HG03175 (cell line): Measurements from ENCODE around the gene ACMSD.
"Not testable (repeated sequence)": the region's sequence is repeated elsewhere in the genome, so short reads cannot be mapped to it uniquely, and the experiment has no call there.

Source experiments
- ATAC-seq: cut with Tn5 transposase; IDR thresholded peaks from one replicate; pipeline ENCODE4 v1.9.1; 2021; ENCODE audit warnings: mild to moderate bottlenecking, moderate library complexity; ENCODE audit not compliant: unreplicated experiment

The ACMSD gene

DNA sequence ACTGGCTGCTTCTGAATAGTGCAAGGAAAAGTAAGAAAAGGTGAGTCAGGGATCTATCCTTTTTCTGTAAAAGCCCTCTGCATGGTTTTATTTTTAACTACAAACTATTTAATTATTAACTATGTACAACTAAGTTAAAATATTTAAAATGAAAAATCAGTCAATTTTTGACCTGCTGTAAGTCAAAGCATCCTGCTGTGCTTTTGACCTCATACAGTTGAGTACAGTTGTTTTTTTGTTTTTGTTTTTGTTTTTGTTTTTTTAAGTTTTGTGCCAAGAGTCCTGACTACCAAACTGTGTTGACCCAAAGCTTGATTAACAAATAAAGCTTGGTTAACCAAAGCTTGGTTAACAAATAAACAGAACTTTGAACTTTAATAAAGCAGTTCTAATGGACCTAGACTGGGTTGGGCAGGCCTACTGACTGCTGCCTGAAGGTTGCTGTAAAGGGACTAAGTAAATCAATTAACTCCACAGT is at the start of gene ACMSD:
Gene ACMSD (plus strand): TSS at position 474 of the 478 bp plus-strand sequence. CDS start 67 bp downstream, outside the sequence.
- no peak for ATAC-seq

DNA sequence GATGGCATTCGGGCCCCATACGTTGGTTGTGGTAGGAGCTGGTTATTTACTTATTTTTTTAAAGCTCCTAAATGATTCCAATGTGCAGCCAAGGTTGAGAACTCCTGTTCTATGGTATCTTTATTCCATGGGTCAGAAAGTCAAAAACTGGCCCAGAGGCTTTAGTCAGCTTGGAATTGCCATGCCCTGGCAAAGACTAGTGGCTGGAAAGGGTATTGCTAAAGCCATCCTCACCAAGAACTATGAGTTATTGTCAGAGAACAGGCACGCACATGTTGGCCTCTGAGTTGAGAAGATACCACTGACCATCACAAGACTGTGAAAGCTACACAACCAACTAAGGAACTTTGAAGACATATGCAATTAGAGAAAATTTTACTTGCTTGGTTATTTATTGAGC is 47.9 kb upstream of the ACMSD start:
- no peak for ATAC-seq

GRCh38 chr2:134791616-134792015 is 46.8 kb upstream of the ACMSD start:
- ATAC-seq: no peak

GRCh38 chr2:134792186-134792585 is 46.2 kb upstream of the ACMSD start:
- no peak for ATAC-seq

DNA sequence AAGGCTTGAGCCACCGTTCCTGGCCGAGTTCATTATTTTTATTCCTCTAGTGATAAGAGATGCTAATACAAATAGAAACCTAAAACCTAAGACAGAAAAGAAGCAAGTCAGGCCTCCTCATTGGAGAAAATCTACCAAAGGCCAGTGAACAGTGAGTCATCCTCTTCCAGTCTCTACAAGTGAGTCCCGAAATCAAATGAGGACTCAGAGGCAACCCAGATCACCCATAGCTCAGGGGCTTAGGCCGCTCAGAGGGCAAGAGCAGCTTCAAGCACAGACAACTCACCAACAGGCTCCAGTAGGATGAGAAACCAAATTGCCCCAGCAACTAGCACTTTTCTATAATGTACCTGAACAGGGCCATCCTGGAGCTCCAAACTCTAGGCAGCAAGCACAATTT is 42.7 kb upstream of the ACMSD start:
- no peak for ATAC-seq

- ATAC-seq: no peak
Observed at GRCh38 chr2:134796373-134796772, 42.0 kb upstream of the ACMSD start.

DNA sequence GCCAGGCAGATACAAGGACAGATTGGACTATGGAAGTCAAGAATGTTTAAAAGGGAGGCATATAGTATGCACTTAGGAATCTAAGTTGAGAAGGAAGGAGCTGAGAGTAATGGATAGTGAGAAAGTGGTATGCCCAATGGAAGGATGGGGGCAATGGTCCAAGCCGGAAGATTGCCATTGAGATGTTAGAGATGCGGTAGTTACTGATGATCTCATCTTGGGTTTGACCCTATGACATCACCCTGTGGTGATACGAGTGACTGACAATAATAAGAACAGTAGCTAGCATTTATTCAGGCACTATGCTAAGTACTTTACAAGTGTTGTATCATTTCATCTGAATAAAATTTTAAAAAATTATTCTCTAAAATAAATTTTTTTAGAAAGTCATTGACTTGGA is 38.5 kb upstream of the ACMSD start:
- no peak for ATAC-seq

DNA sequence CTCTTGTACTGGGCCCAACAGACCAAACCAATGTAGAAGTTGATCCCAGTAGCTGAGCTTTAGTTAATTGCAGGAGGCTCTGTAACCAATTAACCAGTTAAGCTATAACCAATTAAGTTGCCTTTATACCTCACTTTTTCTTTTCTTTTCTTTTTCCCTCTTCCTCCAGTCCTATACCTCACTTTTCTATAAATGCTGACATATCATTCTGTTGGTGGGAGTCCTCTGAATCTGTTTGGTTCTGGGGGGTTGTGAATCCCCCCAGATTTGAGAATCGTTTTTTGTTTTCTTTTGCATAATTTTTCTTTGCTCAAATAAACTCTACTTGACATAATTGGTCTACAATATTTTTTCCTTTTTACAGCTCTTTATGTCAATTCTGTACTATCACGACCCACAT is 38.1 kb upstream of the ACMSD start:
- ATAC-seq: no peak

DNA sequence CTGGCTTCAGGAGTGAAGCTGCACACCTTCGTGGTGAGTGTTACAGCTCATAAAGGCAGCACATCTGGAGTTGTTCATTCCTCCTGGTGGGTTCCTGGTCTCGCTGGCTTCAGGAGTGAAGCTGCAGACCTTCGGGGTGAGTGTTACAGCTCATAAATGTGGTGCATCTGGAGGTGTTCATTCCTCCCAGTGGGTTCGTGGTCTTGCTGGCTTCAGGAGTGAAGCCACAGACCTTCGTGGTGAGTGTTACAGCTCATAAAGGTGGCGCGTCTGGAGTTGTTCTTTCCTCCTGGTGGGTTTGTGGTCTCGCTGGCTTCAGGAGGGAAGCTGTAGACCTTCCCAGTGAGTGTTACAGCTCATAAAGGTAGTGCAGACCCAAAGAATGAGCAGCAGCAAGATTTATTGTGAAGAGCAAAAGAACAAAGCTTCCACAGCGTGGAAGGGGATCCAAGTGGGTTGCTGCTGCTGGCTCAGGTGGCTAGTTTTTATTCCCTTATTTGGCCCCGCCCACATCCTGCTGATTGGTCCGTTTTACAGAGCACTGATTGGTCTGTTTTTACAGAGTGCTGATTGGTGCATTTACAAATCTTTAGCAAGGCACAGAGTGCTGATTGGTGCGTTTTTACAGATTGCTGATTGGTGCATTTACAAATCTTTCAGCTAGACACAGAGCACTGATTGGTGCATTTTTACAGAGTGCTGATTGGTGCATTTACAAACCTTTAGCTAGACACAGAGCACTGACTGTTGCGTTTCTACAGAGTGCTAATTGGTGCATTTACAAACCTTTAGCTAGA is 34.6 kb upstream of the ACMSD start:
- not testable (repeated sequence) for ATAC-seq

- ATAC-seq: no peak
Observed at GRCh38 chr2:134815741-134816140, 22.7 kb upstream of the ACMSD start.

GRCh38 chr2:134818321-134818720 is 20.1 kb upstream of the ACMSD start:
- no peak for ATAC-seq

DNA sequence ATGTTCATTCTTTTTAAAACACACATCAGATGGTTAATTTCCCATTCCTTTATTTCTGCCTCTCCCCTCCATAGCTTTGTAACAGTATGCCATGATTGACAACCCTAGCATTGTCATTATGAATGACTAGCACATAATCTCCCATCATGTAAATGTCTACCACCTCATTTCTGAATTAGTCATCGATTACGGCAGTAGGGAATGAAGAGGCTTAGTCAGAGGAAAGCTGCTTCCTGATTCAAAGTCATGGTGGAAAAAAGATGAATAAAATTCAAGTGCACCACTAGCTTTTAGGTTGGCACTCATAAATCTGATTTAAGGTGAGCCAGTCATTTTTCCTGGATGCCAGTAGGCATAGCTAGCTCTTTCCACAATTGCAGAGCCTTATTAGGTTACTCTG is 19.1 kb upstream of the ACMSD start:
- ATAC-seq: no peak

- no peak for ATAC-seq
Observed at GRCh38 chr2:134823431-134823830, 15.0 kb upstream of the ACMSD start.

DNA sequence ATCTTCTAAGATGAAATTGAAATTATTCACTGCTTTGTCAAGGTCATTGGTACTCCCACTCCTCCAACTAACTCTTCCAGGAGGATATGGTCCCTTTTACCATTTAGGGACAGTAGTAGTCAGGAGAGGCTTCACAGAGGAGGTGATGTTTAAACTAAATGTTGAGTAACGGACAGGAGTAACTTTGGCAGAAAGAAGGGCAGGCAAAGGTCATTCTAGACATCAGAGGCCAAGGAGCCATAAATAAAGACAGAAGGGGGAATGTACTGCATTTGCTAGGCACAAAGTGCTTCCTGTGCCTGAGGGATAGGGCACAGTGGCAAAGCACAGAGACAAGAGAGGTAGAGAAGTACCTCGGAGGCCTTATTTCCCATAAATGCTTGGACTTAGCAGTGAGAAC is 14.6 kb upstream of the ACMSD start:
- ATAC-seq: no peak

- not testable (repeated sequence) for ATAC-seq
Observed at GRCh38 chr2:134825716-134826115, 12.7 kb upstream of the ACMSD start.

DNA sequence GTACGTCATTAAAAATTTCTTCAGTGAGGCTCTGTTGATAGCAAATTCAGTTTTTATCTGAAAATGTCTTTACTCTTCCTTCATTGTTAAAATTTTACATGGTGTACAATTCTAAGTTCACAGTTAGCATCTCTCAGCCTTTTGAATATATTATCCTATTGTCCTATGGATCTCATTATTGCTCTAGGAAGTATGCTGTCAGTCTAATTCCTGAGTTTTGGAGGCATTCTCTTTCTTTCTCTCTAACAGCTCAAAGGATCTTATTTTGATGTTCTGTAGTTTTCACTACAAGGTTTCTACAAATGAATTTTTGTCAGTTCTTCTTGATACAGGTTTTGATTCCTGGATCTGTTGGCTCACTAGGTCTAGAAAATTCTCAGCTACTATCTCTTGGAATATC is 2.9 kb upstream of the ACMSD start:
- ATAC-seq: no peak

DNA sequence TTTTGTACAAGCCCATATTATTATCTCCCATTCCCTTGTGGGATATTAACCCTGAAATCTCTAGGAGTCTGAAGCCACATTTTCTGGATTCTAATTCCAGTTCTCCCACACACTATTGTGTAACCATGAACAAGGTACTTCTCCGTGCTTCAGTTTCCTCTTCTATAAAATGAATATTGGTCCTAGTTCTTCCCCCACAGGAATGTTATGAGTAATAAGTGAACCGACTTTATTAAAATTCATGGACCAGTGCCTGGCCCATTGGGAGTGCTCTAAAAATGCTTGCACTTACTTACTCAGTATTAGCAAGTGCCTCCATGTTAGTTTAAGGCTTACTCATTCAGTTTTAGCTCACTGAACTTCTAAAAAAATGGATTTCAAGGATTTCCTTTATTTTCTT is 1.4 kb upstream of the ACMSD start:
- ATAC-seq: no peak

DNA sequence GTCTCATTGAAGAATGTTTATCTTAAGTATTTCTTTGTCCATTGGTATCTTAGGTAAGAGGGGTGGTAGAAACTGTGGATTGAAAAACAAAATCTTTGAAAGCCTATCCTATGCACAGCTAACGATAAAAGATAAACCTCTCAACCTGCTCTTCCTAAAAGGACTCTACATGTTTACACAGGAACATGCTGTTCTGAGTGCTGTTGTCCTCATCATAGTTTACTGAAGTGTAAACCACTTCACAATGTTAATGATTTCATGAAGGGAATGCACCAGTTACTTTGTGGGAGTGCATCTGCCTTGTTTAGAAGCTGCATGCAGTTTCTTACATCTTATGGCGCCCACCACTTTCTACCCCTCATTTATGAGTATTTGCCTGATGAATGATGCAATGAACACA is 1.2 kb downstream of the ACMSD start:
- peak; percentile 52 for ATAC-seq

DNA sequence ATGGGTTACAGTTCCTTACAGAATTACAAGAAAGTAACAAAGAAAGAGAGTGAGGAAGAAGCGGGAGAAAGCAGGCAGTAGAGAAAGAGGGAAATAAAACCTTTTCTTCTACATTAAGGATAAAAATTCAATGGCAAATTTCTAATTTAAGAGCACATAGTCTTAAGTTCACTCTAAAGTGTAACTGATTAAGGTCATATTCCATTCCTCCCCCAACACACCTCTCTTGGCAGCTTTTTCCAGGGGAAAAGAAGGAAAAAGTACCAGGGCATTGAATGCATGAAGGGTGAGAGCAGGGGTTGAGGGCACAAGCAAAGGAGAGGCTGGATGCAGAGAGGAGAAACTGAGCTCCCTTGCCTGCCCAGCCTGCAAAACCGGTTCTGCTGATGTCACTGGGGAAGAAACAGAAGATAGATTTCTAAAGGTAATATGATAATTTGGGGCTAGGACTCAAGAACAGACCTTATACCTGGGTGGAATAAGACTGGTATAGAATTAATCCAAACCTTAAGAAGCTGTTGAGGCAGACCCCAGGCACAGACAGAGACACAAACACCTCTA is 4.6 kb downstream of the ACMSD start:
- ATAC-seq: no peak

DNA sequence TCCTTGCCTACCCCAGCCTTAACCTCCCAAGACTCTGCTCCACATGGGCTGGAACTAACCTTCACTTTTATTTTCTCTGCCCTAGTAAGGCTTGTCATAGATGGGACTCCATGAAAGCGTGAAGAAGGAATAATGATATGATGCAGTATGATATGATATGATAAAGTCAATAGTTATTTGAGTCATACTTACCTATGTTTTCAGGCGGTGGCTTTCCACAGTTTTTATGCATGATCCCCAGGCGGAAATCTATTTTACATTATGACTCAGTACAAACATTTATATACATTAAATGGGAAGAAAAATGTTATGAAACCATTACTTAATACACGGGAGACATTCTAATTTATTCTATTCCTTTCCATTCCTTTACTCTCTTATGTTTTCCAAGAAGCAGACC is 5.6 kb downstream of the ACMSD start:
- ATAC-seq: no peak

DNA sequence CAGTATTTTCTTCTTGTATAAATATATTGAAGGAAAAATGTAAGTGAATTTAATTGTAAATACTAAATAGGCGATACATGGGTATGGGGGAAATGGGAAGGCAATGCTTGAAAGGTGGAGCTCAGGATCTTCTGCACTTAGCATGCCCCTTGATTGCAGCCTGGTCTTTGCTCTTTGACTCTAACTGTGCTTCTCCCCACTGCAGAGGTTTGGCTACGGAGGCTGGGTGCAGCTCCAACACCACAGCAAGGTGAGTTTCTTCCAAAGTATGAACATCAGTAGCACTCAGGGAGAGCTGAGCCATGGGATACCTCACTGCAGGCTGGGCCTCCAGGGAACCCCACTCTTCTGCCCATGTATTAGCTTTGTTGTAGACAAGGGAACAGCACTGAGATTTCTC is 6.6 kb downstream of the ACMSD start:
- ATAC-seq: no peak

DNA sequence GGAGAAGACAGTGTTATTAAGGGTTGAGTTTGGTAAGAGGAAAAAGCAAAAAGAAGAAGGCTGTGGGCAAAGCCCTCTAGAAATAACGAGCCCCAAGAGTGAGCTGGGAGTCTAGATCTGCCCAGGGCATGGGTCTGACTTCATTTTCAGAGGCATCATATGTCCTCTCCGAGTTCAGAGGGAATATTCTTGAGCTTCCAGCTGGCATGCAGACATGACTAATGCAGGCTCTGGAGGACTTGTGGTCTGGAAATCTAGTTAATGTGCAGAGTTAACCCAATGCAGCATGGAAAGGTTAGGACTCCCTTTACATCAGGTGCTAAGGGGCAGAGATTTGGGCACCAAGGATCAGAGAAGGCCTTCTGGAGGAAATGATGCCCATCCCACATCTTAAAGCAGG is 7.3 kb downstream of the ACMSD start:
- no peak for ATAC-seq

GRCh38 chr2:134846213-134846612 is 7.8 kb downstream of the ACMSD start:
- ATAC-seq: no peak
